ENCODE data around the gene SPSB1.

The SPSB1 gene

GRCh38 chr1:9341301-9341845 lies 48.7 kb downstream of the SPSB1 start:
- no peak for FAIRE-seq
- DNase-seq (ENCODE audit: low spot score), result no peak

DNA sequence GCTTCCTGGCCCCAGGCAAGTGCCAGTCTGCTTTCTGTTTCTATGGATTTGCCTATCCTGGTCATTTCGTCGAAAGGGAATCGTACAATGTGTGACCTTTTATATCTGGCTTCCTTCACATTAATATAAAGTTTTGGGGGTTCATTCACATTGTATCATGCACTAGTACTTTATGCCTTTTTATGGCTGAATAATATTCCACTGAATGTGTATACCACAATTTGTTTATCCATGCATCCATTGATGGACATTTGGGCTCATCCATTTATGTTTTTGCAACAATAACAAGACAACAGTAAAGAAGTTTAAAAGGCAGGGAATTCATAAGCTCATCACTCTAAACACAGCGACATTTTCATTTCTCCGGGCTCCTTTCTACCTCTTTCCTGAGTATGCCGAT lies 50.6 kb downstream of the SPSB1 start:
- no peak for DNase-seq (ENCODE audit: low spot score)
- FAIRE-seq, result no peak

DNA sequence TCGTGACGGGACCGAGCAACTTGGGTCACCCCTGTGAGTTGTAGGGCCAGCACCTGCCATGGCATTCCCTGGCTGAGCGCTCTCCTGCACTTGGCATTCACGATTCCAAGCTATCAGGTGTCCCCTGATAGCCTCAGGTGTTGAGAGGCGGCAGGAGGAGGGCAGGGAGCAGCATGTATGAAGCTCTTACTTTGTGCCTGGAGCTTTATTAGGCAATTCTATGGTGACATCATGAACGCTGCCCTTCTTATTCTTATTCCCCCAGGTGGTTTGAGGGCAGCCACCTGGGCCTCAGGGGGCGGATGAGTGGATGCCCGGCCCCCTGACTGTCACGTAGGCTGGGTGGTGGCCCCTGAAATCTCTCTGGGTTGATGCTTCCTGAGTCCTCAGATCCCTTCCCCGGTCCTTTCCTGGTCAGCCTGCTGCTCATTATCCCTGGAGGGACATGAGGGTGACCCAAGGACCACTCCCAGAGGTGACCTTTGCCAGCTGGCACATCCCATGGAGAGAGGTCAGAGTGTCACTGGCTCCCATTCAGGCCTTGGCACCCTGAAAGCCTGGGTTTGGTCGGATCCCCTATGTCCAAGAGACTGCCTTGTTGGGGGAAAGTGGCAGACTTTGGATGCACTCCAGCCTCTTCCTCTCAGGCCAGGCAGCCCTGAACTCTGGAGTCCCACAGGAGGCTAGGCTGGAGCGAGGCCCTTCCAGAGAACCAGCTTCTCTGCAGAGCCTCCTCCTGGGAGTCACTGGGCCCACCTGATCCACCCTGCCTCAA lies 51.9 kb downstream of the SPSB1 start:
- DNase-seq (ENCODE audit: low spot score), result no peak
- no peak for FAIRE-seq

DNA sequence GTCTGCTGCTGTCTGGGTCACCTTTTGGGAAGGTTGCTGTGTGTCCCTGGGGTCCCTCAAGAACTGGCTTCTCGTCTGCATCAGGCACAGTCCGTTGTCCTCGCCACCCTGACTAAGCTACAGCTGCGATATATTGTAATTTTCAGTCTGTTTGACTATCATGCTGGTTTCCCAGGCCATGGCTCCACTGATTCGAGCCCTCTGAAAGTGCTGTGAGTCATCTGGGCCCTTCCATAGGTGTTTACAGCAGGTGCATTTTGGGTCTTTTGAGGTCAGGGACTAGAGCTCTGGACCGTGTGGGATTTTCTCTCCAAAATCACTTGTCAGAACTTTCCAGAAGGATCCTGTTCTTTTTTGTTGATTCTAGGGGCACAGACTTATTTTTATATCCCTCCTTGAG lies 52.8 kb downstream of the SPSB1 start:
- DNase-seq (ENCODE audit: low spot score) (no peak), FAIRE-seq (no peak)

DNA sequence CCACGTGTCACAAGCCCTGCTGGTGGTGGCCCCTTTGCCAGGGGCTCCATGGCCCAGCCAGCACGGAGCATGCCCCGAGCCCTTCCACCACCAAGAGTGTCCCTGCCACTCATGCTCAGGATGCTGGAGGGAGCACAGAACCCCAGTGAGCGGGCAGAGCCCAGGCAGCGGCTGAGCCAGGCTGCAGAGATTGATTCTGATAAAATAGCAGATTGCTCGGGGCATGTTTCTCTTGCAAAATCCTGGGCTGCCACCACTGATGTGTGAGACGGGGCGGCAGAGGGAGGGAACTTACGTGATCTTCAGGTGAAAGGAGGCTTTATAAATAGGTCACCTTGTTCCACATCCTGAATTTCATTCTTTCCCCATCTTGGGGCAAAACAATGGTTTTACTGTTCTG lies 53.2 kb downstream of the SPSB1 start:
- DNase-seq (ENCODE audit: low spot score) (no peak), FAIRE-seq (no peak)

DNA sequence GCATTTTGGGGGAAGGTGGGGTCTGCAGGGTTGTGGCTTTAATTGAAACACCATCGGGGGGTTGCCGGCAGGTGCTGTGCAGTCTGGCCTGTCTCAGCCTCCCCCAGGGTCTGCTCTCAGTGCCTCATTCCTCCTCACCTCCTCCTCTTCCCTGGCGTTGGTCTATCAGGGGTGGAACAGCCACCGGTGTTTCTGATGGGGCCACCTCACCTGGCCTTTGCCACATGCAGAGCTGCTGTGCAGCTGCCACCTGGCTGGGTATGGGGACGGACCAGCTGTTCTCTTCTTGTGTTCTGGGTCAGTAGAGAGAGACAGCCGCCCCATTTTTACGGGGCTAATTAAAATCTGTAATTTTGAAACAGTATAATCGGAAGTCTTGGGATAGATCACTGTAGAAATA lies 53.9 kb downstream of the SPSB1 start:
- DNase-seq (ENCODE audit: low spot score), result no peak
- FAIRE-seq, result no peak

DNA sequence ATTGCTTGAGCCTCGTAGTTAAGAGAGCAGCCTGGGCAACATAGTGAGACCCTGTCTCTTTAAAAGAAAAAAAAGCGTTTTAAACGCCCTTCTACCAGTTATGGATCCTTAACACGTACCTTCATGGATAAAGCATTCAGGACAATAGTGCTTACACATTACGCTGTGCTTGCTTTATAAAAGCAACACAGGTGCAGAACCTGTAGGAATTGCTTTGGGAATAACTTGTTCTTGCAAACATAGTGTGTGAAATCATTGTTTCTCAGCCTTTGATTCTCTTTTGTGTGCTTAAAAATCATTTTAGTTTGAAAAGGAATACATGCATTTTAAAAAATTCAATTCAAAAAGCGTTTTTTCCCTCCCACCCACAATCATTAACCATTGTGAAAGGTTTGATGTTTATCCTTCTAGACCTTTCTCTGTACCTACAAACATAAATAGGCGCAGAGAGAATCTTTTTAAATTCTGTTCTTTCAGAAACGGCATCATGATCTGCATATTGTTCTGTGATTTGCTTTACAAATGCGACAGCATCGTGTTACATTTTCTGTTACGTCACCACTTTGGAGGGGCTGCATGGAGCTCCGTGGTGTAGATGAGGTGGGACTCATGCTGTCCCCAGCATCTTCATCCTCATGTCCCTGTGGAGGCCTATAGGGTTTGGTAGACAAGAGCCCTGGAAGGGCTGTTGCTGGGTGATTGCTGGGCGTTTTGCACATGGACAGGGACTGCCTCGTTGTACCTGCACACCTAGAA lies 54.6 kb downstream of the SPSB1 start:
- no peak for FAIRE-seq

DNA sequence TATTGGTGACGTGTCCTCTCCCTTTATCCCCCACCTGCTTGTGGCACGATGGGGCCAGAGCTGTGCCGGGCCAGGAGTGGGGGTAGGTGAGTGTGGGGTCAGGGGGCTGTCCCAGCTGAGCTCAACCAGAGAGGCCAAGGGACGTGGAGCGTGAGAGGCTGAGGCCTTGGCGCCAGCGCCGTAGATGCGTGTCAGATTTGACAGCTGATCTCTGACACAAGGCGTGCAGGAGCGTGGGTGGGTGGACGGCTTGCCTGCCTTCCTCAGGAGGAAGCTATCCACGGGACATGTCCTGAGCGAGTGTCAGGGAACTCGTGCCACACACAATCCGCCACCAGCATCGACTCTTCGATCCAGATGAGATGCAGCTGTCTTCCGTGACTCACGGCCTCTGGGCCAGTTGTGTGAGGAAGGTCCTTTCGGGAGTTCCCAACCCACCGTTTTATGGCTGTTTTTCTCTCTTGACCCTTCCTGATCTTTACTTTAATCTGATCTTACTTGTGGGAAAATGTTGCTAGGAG lies 56.7 kb downstream of the SPSB1 start:
- DNase-seq (ENCODE audit: low spot score) (no peak), FAIRE-seq (no peak)

More for the DNA sequence above, 54.6 kb downstream of the SPSB1 start:
- no peak for DNase-seq (ENCODE audit: low spot score)

GRCh38 chr1:9350013-9350908 lies 57.6 kb downstream of the SPSB1 start:
- no peak for DNase-seq (ENCODE audit: low spot score)
- FAIRE-seq, result peak; percentile 89

GRCh38 chr1:9350960-9351359 lies 58.3 kb downstream of the SPSB1 start:
- no peak for FAIRE-seq
- DNase-seq (ENCODE audit: low spot score), result no peak

DNA sequence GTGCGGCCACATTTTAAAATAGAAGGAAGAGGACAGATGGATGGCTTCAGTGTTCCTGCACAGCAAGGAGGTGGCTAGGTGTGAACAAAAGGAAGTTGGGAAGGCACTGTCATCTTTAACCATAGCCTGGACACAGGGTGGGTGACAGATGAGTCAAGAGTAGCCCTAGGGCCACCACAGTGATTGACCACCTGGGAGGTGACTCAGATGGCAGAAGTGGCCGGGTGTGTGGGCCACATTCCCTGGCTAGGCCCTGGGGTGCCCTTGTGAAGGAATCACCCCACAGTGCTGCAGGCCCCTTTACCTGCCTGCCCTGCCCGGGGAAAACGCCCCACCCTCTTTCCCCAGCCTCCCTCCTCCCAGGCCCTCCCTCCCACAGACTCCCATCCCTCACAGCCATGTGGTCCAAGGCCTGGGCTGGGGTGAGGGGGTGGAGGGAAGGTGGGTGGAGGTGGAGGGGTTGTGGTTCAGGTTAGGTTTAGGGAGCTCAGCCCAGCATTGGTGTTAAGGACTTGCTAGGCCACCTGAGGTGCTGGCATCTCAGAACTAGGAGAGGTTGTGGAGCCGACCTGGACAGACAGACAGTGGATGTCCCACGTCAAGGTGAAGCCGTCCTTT lies 59.1 kb downstream of the SPSB1 start:
- no peak for DNase-seq (ENCODE audit: low spot score)
- FAIRE-seq, result no peak

GRCh38 chr1:9352377-9353134 lies 59.9 kb downstream of the SPSB1 start:
- DNase-seq (ENCODE audit: low spot score), result no peak
- no peak for FAIRE-seq

- no peak for DNase-seq (ENCODE audit: low spot score)
- FAIRE-seq, result peak; percentile 37
These were observed 62.8 kb downstream of the SPSB1 start for GRCh38 chr1:9355503-9355902.

DNA sequence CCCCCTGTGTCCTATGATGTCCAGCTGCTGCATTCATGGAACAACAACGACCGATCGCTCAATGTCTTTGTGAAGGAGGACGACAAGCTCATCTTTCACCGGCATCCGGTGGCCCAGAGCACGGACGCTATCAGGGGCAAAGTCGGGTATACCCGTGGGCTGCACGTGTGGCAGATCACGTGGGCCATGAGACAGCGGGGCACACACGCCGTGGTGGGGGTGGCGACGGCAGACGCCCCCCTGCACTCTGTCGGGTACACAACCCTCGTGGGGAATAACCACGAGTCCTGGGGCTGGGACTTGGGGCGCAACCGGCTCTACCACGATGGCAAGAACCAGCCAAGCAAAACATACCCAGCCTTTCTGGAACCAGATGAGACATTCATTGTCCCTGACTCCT lies 63.3 kb downstream of the SPSB1 start:
- no peak for DNase-seq (ENCODE audit: low spot score)
- no peak for FAIRE-seq

- DNase-seq (ENCODE audit: low spot score) (no peak), FAIRE-seq (no peak)
These were observed 64.3 kb downstream of the SPSB1 start for GRCh38 chr1:9356829-9357466.

DNA sequence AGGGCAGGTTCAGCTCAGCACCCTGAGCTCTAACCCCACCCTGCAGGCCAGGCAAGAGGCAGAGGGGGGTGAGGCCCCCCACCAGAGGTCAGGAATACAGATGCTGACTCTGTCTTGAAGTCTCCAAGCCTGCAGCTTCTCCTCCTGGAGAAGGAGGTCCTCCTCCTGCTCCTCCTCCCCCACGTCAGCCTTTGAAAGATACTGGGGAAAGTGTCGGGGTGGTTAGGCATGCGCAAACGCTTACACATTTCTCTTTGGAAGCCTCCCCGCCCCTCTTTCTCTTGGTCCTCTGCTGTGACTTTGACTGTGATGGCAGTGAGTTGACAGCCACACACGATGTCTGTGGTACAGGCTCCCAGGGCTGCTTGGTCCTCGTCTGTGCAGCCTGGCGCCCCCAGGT lies 65.3 kb downstream of the SPSB1 start:
- DNase-seq (ENCODE audit: low spot score) (no peak), FAIRE-seq (no peak)

GRCh38 chr1:9360371-9361064 lies 67.8 kb downstream of the SPSB1 start:
- FAIRE-seq (no peak), DNase-seq (ENCODE audit: low spot score) (no peak)

- FAIRE-seq, result no peak
- no peak for DNase-seq (ENCODE audit: low spot score)
These were observed 69.1 kb downstream of the SPSB1 start for GRCh38 chr1:9361630-9362260.

GRCh38 chr1:9362488-9362887 lies 69.8 kb downstream of the SPSB1 start:
- no peak for DNase-seq (ENCODE audit: low spot score)
- FAIRE-seq, result no peak

Measured in urothelium cell line (cell line).